Thoracic aorta (tissue), 2 donors: ENCODE measurements around the gene PRUNE2. TPM values are rescaled to one million over a fixed set of nuclear protein-coding genes. Genes with fewer than 3 reads are reported as not detected.
"Not testable (repeated sequence)": the region's sequence is repeated elsewhere in the genome, so short reads cannot be mapped to it uniquely, and the experiment has no call there.

Source experiments
- ATAC-seq: fragments of 150-250 bp; one replicate; pipeline ENCODE4 v1.8.0; 2017; ENCODE audit warnings: low read depth; ENCODE audit not compliant: insufficient number of reproducible peaks, low FRiP score
- DNase-seq: peaks from one replicate; pipeline ENCODE4 v3.0.0-alpha.2; 2020; ENCODE audit warnings: low spot score
- H3K27ac ChIP-seq, 2 donors: fragments of 200-600 bp; sonication (generic); 1 replicate in 1 of 2; 2 replicates in 1 of 2; pipeline ENCODE4 v1.5.1; 2016; ENCODE audit warnings: mild to moderate bottlenecking in 2 of 2, moderate library complexity in 2 of 2
- H3K27me3 ChIP-seq: fragments of 200-600 bp; sonication (generic); replicated peaks from 2 replicates; pipeline ENCODE4 v1.6.0; 2016; ENCODE audit warnings: mild to moderate bottlenecking; ENCODE audit not compliant: insufficient read depth
- H3K36me3 ChIP-seq: fragments of 200-600 bp; sonication (generic); one replicate; pipeline ENCODE4 v1.5.1; 2016
- H3K4me1 ChIP-seq, 2 donors: fragments of 200-600 bp; sonication (generic); 1 replicate in 1 of 2; 2 replicates in 1 of 2; pipeline versions ENCODE4 v1.5.1 to v1.6.0; 2016; ENCODE audit warnings: low read depth in 2 of 2, mild to moderate bottlenecking in 1 of 2; ENCODE audit not compliant: control insufficient read depth in 1 of 2
- H3K4me3 ChIP-seq: fragments of 200-600 bp; sonication (generic); 2 replicates; pipeline ENCODE4 v1.5.1; 2016; ENCODE audit warnings: mild to moderate bottlenecking
- H3K9me3 ChIP-seq: fragments of 200-600 bp; sonication (generic); 2 replicates; pipeline ENCODE4 v1.5.1; 2016
- total RNA-seq, 2 donors: library from RNA; depleted of rRNA; stranded (reverse); fragments of >200 nt; gene quantifications; one replicate each; pipeline versions ENCODE4 v1.1.0 to v1.2.3, GENCODE V29; 2016
- TF ChIP-seq, protein P1 (sequence below): fragments of 200-600 bp; sonication (generic); IDR thresholded peaks from one replicate; pipeline ENCODE4 v1.5.1; 2019; ENCODE audit warnings: antibody characterized with exemption

PRUNE2 gene
- total RNA-seq, 2 donors from 2014 or later: 360 to 420 TPM

DNA sequence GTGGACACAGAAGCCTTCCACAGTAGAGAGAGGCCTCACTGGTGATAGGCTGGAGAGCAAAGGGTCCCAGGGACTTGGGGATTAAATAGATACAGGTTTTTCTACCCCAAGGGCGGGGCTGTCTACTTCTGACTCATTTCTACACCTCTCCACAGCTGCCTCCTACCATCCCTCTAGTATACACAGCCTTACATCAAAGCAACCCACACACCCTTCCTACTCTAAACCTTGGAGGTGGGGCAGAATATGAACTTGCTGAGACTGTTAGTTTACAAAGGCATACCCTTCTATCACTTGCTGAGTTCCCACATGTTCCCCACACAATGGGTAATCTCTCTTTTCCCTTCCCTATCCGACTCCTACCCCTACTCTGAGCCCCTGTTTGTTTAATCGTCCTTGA lies 161.6 kb downstream of the PRUNE2 start:
- H3K9me3 ChIP-seq: no peaks in the 10 kb centered on the region
- H3K36me3 ChIP-seq: no peaks in the 10 kb centered on the region
- no peak overlapping the region for H3K27ac ChIP-seq
- no peaks in the 10 kb centered on the region for H3K27me3 ChIP-seq
- TF ChIP-seq, protein P1, sequence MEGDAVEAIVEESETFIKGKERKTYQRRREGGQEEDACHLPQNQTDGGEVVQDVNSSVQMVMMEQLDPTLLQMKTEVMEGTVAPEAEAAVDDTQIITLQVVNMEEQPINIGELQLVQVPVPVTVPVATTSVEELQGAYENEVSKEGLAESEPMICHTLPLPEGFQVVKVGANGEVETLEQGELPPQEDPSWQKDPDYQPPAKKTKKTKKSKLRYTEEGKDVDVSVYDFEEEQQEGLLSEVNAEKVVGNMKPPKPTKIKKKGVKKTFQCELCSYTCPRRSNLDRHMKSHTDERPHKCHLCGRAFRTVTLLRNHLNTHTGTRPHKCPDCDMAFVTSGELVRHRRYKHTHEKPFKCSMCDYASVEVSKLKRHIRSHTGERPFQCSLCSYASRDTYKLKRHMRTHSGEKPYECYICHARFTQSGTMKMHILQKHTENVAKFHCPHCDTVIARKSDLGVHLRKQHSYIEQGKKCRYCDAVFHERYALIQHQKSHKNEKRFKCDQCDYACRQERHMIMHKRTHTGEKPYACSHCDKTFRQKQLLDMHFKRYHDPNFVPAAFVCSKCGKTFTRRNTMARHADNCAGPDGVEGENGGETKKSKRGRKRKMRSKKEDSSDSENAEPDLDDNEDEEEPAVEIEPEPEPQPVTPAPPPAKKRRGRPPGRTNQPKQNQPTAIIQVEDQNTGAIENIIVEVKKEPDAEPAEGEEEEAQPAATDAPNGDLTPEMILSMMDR: no peak
- DNase-seq (no peak), ATAC-seq (no peak)
- no peak overlapping the region for H3K4me3 ChIP-seq
- no peaks in the 10 kb centered on the region for H3K4me1 ChIP-seq

DNA sequence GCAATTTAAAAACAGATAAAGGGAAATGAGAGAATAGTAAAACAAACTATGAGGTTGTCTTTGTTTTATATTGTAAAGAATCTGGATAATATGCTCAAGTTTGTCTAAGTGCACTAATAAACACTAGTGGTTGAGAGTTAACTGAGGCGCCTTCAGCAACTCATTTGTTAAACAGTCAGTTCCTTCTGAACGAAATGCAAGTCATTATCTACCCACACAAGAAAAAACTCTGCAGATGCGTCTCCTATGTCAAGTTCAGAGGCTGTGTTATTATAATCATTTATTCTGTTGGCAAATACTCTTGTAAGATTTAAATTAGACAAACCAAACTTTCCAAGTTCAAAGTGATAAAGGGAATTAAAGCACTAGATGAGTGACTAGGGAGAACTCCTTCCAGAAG lies 162.0 kb downstream of the PRUNE2 start:
- Histone ChIP-seq H3K9me3 (no peaks in the 10 kb centered on the region), H3K27ac (no peak overlapping the region), H3K27me3 (no peaks in the 10 kb centered on the region), H3K36me3 (no peaks in the 10 kb centered on the region), H3K4me1 (no peaks in the 10 kb centered on the region), H3K4me3 (no peak overlapping the region)
- TF ChIP-seq, protein P1: no peak
- no peak for ATAC-seq
- no peak for DNase-seq

DNA sequence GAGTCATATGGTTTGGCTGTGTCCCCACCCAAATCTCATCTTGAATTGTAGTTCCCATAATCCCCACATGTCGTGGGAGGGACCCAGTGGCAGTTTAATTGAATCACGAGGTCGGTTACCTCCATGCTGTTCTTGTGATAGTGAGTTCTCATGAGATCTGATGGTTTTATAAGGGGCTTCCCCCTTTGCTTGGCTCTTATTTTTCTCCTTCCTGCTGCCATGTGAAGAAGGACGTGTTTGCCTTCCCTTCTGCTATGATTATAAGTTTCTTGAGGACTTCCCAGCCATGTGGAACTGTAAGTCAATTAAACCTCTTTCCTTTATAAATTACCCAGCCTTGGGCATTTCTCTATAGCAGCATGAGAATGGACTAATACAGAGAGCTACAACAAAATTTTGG lies 163.0 kb downstream of the PRUNE2 start:
- H3K4me3 ChIP-seq, DNase-seq, ATAC-seq, H3K9me3 ChIP-seq, H3K4me1 ChIP-seq, H3K36me3 ChIP-seq, H3K27me3 ChIP-seq, H3K27ac ChIP-seq: not testable (repeated sequence)

DNA sequence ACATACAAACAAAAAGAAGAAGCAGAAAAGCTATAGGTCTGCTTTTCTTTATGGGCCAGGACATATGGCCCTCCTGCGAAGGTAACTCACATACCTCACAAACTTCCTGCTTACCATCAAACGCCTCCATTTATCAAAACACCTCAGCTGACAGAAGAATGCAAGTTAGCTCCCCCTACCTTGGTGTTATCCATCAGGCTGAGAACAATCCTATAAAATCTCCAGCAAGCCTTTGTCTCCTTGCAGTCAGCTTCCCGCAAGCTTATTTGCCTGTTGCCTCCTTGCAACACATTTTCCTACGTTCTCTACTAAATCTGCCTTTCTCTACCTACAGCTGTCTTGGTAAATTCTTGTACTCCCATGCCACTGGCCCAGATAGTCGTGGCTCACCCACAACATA lies 164.4 kb downstream of the PRUNE2 start:
- no peak overlapping the region for H3K27ac ChIP-seq
- no peak overlapping the region for H3K4me3 ChIP-seq
- no peaks in the 10 kb centered on the region for H3K36me3 ChIP-seq
- H3K9me3 ChIP-seq: no peaks in the 10 kb centered on the region
- TF ChIP-seq, protein P1: no peak
- H3K4me1 ChIP-seq: no peaks in the 10 kb centered on the region
- H3K27me3 ChIP-seq: no peaks in the 10 kb centered on the region
- ATAC-seq (no peak), DNase-seq (no peak)

DNA sequence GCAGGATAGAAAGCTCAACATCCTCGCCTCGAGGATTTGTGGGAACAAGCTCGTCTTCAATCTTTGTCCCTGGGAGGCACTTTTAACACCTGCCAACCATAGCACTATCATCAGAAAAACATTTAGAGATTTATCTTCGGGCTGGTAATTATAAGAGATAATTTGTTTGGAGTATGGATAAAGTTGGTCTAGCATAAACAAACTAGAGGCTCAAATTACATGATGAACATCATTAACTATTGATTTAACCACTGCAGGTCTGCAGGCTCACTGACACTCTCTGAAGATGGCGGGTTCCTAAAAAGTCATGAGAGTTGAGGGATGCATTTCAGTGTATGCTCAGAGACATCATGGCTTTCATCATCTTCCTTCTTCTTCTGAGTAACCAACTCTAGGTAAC lies 167.5 kb downstream of the PRUNE2 start:
- TF ChIP-seq, protein P1: no peak
- no peak overlapping the region for H3K4me3 ChIP-seq
- H3K27me3 ChIP-seq: no peaks in the 10 kb centered on the region
- no peaks in the 10 kb centered on the region for H3K4me1 ChIP-seq
- H3K36me3 ChIP-seq: no peaks in the 10 kb centered on the region
- ATAC-seq (no peak), DNase-seq (no peak)
- H3K9me3 ChIP-seq: no peaks in the 10 kb centered on the region
- H3K27ac ChIP-seq: no peak overlapping the region

DNA sequence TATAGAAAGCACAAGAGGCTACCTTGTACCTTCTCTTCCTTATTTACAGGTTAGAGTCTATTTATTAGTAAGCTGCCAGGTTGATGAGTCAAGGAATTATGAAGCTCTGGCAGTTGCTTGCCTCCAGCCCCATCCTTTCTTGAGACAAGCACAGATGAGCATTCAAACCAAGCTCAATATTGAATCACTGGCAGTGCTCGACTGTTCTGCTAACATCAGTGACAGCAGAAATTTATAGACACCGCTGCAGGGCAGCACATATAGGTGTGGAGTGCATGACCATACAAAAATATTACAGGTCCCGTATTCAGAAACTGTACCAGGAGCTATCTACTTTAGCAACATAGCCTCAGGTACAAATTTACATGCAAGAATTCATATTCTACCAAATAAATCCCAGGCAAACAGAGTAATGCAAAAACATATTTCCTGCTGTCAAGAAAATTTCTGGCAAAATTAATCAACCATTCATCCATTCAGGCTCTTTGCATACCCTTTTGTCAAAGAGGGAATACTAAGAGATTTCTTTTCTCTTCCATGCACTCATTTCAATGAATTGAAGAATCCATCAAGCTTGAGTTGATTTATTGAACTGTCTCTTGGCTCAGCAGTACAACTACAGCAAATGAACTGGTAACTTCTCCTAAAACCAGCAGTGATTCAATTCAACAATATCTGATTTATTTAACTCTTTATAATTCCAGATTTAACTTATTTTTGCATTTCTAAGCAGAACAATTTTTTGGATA lies 168.6 kb downstream of the PRUNE2 start:
- Histone ChIP-seq H3K9me3 (no peaks in the 10 kb centered on the region), H3K27me3 (no peaks in the 10 kb centered on the region), H3K4me3 (no peak overlapping the region), H3K4me1 (no peaks in the 10 kb centered on the region), H3K36me3 (no peaks in the 10 kb centered on the region), H3K27ac (no peak overlapping the region)
- ATAC-seq (no peak), DNase-seq (no peak)
- TF ChIP-seq, protein P1: no peak
